Mesenteric fat pad (tissue), 1 donor: ENCODE data around the gene PSAP. TPM values are rescaled to one million over a fixed set of nuclear protein-coding genes. Genes with fewer than 3 reads are reported as not detected.

Experiments used
- DNase-seq: peaks from one replicate; pipeline ENCODE4 v3.0.0-alpha.2; 2020; ENCODE audit warnings: low spot score
- total RNA-seq: library from RNA; stranded (reverse); fragmentation: NEBNext Ultra II Directional; extraction: Animal tissue kit (Norgen Biotek cat#: 25700); gene quantifications from one replicate; pipeline ENCODE4 v1.2.1, GENCODE V29; 2021
- donor health status: DM: yes; HTN: yes; CAD: no.

Gene PSAP
- total RNA-seq, 1 donor from 2014 or later: 1,414 TPM

DNA sequence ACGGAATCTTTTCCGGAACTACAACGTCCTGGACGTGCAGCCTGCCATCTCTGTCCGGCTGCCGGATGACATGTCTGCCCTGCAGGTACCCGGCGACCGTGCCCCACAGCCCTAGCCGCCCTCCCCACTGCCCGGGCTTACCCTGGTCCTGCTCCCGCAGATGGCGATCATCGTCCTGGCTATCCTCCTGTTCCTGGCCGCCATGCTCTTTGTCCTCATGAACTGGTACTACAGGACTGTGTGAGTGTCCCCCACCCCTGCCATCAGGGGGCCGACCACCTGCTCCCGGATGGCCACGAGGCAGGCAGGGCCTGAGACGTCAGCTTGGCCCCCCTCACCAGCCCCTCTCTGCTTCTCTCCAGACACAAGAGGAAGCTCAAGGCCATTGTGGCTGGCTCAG lies 39.7 kb downstream of the PSAP start:
- DNase-seq: no peak

GRCh38 chr10:71810048-71810750 lies 40.9 kb downstream of the PSAP start:
- DNase-seq: no peak

GRCh38 chr10:71809628-71810027 lies 41.4 kb downstream of the PSAP start:
- no peak for DNase-seq

DNA sequence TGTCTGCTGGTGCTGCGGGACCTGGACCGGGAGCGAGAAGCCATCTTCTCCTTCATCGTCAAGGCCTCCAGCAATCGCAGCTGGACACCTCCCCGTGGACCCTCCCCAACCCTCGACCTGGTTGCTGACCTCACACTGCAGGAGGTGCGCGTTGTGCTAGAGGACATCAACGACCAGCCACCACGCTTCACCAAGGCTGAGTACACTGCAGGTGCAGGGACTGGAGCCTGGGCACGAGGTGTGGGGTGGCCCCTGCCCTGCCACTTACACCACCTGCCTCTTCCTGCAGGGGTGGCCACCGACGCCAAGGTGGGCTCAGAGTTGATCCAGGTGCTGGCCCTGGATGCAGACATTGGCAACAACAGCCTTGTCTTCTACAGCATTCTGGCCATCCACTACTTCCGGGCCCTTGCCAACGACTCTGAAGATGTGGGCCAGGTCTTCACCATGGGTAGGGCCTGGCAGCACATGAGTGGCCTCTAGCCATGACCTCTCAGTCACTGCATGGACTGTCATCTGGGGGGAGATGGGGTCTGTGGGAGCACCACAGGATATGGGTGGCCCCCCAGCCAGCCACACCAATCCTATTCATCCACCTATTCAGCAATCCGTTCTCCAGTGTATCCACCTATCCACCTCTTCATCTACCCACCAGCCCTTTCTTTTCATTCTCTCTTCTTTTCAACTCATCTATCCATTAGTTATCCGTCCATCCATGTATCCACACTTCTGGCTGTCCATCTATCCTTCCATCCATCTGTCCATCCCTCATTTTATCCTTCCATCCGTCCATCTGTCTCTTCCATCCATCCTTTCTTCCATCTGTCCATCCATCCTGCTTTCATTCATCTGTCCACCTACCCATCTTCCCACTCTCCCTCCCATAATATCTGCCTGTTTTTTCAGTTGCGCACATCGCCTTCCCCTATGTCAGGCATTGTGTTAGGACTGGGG lies 43.2 kb downstream of the PSAP start:
- DNase-seq: no peak

DNA sequence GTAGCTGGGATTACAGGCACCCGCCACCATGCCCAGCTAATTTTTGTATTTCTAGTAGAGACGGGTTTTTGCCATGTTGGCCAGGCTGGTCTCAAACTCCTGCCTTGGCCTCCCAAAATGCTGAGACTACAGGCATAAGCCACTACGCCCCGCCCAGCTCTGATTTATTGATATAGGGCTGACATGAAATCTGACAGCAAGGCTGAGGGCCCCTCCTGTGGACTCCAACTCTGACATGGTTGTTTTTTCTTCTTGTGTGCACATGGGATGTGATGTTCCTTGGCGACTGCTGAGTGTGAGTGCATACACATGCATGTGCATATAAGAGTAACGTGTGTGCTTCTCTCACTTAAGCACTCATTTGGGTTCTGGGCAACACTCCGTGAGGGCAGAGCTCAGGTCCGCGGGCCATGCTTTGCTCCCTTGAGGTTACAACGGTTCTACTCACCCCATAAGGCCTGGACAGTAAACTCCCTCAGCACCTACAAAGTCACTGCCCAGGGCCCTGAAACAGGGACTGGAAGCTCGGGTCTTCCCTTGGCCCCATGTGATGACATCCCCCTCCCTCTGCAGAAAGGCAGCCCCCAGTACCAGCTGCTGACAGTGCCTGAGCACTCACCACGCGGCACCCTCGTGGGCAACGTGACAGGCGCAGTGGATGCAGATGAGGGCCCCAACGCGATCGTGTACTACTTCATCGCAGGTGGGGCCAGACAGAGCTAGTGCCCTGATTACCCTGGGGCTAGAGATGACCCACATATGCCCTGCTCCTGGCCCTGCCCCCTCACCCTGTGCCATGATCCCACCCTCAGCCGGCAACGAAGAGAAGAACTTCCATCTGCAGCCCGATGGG lies 44.1 kb downstream of the PSAP start:
- DNase-seq: no peak

GRCh38 chr10:71805776-71806703 lies 45.0 kb downstream of the PSAP start:
- DNase-seq: no peak

DNA sequence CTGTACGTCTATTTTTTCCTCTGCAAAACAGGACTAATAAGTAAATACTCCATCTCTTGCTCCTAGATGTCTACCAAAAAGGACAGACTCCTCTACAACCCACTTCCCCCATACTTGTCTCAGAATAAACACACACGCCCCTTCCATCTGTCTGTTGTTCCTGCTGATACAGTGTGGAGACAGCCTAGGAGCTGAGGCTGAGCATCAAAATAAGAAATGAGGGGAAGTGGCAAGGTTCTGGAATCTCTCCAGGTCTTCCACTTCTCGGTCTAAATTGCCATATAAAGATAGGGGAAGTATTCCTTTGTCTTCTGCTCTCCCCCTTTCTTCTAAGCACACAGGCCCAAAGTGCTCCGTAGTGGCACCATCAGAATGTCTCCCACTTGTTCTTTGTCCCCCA lies 47.0 kb downstream of the PSAP start:
- no peak for DNase-seq

GRCh38 chr10:71802715-71803488 lies 48.1 kb downstream of the PSAP start:
- no peak for DNase-seq

GRCh38 chr10:71802235-71802634 lies 48.8 kb downstream of the PSAP start:
- DNase-seq: no peak

DNA sequence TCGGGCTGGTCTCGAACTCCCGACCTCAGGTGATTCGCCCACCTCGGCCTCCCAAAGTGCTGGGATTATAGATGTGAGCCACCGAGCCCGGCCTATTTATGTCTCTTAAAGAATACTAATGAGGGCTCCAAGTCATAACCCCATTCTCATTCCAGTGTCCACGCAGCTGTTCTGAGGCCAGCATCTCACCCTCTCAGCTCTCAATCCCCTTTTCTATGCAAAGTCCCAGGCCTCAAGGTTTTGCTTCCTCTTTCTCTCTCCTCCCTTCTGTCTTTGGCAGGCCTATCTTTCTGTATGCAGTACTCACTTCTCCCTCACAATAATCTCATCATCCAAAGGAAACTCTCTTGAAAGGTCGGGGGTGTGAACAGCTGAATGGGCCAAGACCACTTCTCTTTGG lies 49.7 kb downstream of the PSAP start:
- no peak for DNase-seq

GRCh38 chr10:71799608-71800453 lies 51.2 kb downstream of the PSAP start:
- DNase-seq: no peak

DNA sequence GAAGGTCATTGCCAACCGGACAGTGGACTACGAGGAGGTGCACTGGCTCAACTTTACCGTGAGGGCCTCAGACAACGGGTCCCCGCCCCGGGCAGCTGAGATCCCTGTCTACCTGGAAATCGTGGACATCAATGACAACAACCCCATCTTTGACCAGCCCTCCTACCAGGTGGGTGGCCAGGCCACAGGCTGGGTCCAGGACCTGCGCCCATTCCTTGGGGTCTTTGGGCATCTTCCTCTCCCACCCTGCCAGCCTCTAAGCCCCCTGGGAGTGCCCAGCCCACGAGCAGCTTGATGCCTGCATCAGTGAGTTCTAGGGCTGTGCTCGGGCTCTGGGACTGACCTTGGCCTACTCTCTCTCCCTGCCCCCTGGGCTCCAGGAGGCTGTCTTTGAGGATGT lies 51.9 kb downstream of the PSAP start:
- DNase-seq: no peak

GRCh38 chr10:71798308-71798624 lies 52.8 kb downstream of the PSAP start:
- DNase-seq: no peak

DNA sequence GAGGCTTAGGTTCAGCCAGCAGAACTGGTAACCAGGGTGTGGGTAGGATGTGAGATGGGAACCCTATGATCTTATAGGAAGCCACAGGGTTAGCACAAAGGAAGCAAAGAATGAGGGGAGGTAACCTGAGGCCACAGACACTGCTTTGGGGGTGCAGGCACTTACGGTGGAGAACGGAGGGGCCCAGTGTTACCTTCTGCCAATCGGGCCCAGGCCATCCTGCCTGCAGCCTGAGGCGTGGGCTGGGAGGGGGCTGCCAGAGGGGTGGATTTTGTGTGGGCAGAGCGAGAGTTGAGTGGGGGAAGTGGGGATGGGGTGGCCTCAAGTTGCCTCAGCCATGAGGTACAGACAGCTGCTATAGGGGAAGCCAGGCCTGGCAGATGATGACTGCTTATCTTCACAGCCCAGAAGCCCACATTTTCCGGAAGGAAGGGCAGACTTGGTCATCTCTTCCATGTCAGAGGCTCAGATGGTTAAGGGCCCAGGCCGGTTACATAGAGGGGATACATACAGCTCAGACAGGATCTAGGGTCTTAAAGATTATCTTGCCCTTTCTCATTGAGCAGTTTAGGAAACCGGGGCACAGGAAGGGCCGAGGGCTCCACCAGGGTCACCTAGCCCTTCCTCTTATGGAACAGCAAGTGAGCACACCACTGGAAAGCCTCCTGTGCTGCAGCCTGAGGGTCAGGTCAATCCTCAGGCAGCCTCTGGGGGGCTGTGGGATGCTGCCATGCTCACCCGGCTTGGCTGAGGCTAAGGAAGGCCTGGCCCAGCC lies 53.3 kb downstream of the PSAP start:
- no peak for DNase-seq

GRCh38 chr10:71796749-71797405 lies 54.2 kb downstream of the PSAP start:
- DNase-seq: no peak

DNA sequence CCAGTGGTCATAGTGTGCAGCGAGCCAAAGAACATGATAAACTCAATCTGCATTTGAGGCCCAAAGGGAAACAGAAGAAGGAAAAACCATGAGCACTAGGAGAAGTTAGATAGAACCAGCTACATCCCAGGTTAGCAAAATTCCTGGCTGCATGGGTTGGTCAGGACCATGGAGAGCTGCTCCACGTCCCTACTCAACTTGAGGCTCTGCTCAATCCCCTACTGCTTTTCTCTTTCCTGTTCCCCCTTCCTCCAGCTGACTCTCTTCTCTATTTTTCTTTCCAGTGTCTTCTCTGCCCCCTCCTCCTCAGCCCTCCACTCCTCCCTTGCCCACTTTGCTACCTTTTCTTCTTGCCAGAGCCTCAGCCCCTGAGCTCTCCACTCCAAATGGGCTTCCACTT lies 55.8 kb downstream of the PSAP start:
- DNase-seq: no peak

DNA sequence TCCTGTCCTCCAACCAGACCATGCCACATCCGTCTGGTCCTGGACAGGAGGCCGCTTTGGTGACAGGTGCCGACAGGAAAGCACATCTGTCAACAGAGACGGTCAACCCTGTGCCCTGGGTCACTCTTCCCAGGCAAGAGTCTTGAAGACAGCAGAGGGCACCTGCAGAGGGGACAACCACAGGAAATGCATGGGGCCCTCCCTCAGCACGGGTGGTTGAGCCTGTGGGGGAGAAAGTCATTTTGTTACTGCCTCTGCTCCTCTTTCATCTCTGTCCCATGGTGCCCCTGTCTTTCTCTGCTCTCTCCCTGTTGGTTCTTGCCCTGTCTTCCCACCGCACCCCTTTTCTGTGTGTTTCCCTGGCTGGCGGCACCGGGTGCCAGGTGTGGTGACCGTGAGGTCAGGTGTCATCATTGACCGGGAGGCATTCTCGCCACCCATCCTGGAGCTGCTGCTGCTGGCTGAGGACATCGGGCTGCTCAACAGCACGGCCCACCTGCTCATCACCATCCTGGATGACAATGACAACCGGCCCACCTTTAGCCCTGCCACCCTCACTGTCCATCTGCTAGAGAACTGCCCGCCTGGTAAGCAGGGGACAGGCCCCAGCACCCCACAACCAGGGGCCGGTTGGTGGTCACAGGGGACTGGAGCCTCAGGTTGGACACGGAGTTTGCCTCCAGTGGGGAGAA lies 60.2 kb downstream of the PSAP start:
- no peak for DNase-seq
